D341Med (cell line): ENCODE data around the gene RAB11FIP4.

ENCODE experiments used
- DNase-seq: peaks from one replicate; pipeline ENCODE4 v3.0.0; 2012; ENCODE audit warnings: low spot score

The RAB11FIP4 gene

GRCh38 chr17:31506517-31506916 is 115.0 kb downstream of the RAB11FIP4 start:
- no peak for DNase-seq

GRCh38 chr17:31508288-31509094 is 117.0 kb downstream of the RAB11FIP4 start:
- DNase-seq, result no peak

- no peak for DNase-seq
Observed at GRCh38 chr17:31509095-31509804, 117.8 kb downstream of the RAB11FIP4 start.

- DNase-seq, result no peak
Observed at GRCh38 chr17:31509805-31510177, 118.3 kb downstream of the RAB11FIP4 start.

GRCh38 chr17:31510308-31511194 is 119.1 kb downstream of the RAB11FIP4 start:
- DNase-seq, result no peak

- no peak for DNase-seq
Observed at GRCh38 chr17:31511195-31511578, 119.7 kb downstream of the RAB11FIP4 start.

- DNase-seq, result no peak
Observed at GRCh38 chr17:31511580-31511979, 120.1 kb downstream of the RAB11FIP4 start.

GRCh38 chr17:31512104-31512740 is 120.7 kb downstream of the RAB11FIP4 start:
- no peak for DNase-seq

- DNase-seq, result no peak
Observed at GRCh38 chr17:31512796-31513195, 121.3 kb downstream of the RAB11FIP4 start.

- no peak for DNase-seq
Observed at GRCh38 chr17:31513731-31514427, 122.4 kb downstream of the RAB11FIP4 start.

- no peak for DNase-seq
Observed at GRCh38 chr17:31515267-31515666, 123.8 kb downstream of the RAB11FIP4 start.

- DNase-seq, result peak; percentile 85
Observed at GRCh38 chr17:31517524-31517923, 126.0 kb downstream of the RAB11FIP4 start.

- no peak for DNase-seq
Observed at GRCh38 chr17:31518478-31518877, 127.0 kb downstream of the RAB11FIP4 start.

- no peak for DNase-seq
Observed at GRCh38 chr17:31521632-31522283, 130.3 kb downstream of the RAB11FIP4 start.

GRCh38 chr17:31522284-31522931 is 130.9 kb downstream of the RAB11FIP4 start:
- DNase-seq, result no peak

GRCh38 chr17:31522987-31523495 is 131.6 kb downstream of the RAB11FIP4 start:
- no peak for DNase-seq

GRCh38 chr17:31523862-31524730 is 132.6 kb downstream of the RAB11FIP4 start:
- DNase-seq, result no peak

- DNase-seq, result peak; percentile 93
Observed at GRCh38 chr17:31524926-31525800, 133.7 kb downstream of the RAB11FIP4 start.
